HuH-7.5 (cell line): Measurements from ENCODE around the gene PPP1R3E.
A peak's percentile ranks its signal among the peaks of the same experiment; 100 is the strongest.

Experiments used
- DNase-seq: peaks from one replicate; pipeline ENCODE4 v3.0.0; 2011; ENCODE audit warnings: low spot score

The PPP1R3E gene

DNA sequence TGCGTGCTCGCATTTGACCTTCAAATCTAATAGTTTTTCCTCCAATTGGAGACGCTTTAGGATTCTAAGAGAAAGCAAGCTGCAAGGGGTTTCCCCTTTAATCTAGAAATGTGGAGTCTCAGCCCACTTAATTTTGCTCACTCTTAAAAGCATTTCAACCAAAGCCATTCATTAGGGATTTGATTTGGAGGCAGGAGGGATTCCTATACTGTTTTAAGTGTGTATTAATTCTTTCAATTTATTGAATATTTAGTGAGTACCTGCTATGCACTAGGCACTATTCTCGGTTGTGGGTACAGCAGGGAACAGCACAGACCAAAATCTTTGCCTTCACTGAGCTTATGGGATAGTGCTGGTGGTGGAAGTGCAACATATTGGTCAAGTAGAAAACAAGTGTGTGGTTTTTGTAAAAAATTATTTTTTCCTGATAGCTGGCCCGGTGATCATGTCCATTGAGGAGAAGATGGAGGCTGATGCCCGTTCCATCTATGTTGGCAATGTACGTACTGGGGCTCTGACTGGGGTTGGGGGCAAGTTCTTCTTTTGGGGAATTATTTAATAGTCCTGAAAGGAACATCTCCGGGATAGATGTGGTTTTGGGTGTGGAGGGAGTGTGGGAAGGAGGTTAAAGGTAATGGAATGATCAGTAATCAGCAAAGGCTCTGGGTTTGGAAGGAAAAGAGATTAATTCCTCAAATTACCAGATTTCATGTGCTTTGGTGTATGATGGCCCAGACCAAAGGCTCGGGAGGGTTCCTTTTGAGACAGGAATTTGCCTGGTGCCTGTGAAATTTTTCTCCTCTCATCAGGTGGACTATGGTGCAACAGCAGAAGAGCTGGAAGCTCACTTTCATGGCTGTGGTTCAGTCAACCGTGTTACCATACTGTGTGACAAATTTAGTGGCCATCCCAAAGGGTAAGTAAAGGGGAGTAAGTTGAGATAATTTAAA lies 20.2 kb upstream of the PPP1R3E start:
- no peak for DNase-seq

DNA sequence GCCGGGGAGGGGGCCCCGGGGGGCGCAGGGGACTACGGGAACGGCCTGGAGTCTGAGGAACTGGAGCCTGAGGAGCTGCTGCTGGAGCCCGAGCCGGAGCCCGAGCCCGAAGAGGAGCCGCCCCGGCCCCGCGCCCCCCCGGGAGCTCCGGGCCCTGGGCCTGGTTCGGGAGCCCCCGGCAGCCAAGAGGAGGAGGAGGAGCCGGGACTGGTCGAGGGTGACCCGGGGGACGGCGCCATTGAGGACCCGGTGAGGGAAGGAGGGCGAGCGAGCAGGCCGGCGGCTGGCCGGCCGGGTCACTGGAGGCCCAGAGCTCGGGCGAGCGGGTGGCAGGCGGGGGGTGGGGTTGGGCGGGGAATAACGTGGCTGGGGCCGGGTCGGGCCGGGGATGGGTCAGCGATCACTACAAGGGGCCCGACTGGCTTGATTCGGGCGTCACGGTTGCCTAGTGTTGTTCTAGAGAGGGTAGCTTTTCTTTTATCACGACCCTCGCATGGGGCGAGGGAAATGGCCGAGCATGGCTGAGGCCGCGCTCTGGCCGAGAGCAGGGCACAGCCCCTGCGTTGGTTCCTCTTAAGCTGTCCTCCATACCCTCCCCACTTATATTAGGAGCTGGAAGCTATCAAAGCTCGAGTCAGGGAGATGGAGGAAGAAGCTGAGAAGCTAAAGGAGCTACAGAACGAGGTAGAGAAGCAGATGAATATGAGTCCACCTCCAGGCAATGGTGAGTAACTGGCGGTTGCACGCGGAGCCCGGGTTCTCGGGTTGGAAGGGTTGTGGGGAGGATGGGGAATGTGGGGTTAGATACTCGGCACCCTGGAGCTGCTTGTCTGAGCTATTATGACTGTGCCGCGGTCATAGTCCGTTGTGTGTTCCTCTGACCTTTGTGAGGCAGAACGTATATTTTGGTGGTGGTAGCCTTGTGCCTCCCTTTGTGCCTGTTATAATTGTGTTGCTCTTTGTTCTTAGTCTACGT lies 19.2 kb upstream of the PPP1R3E start:
- peak; percentile 46 for DNase-seq

DNA sequence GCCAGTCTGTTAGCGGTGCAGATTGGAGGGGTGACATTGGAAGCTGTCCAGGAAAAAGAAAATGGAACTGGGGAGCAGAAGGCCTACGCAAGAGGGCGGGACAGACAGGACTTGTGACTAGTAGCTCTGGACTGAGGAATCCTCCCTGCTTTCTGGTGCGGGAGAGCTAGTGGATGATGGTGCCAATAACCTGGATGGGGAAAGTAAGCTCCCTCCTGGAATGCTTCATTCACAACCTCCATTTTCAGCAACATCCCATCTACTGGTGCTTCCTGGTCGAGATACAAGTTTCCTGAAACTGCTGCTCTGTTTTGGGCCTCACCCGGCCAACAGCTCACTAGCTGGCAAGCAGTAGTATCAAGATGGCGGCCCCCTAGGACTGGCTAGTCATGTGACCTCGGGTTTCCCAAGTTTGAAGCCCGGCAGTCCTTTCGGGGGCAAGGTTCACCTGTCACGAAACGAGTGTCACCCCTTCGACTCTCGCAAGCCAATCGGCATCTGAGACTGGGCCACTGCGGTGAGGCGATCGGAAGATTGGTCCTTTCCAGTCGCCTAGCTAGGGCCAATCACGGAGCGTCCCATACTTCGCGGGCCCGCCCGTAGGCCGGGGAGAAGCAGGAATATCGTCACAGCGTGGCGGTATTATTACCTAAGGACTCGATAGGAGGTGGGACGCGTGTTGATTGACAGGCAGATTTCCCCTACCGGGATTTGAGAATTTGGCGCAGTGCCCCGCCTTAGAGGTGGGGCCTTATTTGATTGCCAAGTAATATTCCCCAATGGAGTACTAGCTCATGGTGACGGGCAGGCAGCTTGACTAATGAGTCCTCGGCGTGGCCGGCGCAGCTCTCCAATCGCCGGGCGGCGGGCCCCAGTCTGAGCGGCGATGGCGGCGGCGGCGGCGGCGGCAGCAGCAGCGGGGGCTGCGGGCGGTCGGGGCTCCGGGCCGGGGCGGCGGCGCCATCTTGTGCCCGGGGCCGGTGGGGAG lies 18.2 kb upstream of the PPP1R3E start, which contains the start of gene PABPN1:
PABPN1 (plus strand) TSS at position 874 of the 988 bp plus-strand sequence; CDS start at position 887, 13 bp downstream.
- peak; percentile 96 for DNase-seq

DNA sequence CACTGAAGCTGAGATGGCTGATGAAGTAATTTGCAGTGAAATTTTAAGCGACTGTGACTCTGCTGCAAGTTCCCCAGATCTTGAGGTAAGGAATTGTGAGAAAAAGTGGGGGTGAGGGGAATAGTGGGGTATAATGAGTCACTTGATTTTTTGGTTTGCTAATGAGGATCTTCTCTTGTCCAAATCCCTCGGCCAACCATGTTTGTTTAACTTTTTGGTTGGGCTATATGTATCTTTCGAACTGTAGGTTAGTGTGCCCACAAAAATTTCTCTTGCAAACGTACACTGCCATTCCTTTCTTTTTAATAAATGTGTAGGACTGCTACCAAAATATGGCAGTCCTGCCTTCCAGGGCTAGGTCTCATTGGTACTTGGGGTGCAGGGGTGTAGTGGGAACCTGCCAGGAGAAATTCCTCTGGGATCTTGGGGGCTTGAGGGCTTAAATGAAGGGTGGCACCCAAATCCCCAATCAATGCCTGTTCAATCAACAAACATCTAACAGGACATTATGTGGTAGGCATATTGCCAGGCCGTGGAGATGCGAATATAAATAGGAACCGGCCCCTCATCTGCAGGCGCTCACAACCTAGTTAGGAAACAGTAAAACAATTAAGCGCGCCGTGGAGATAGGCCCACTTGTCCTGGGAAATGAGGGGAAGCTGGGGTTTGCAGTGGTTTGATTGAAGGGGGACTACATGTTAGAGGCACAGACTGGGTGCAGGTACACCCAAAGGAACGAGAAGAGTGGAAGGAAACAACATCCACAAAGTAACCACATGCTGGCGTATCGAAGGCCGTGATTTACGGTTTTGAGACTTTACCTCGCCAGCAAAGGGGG lies 17.3 kb upstream of the PPP1R3E start:
- no peak for DNase-seq

DNA sequence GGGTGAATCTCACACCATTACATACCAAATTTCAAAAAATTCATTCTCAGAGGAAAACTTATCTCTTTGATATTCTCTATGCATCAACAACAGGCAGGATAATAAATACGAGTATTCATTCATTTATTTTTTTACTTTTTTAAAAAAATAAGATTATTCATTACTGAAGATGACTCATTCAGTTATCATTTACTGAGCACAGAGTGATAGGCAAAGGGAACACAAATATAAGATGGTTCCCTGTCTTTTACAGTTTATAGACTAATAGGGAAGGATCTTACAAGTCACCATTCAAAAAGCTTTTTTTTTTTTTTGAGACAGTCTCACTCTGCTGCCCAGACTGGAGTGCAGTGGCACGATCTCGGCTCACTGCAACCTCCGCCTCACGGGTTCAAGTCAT lies 13.6 kb upstream of the PPP1R3E start:
- DNase-seq: no peak

DNA sequence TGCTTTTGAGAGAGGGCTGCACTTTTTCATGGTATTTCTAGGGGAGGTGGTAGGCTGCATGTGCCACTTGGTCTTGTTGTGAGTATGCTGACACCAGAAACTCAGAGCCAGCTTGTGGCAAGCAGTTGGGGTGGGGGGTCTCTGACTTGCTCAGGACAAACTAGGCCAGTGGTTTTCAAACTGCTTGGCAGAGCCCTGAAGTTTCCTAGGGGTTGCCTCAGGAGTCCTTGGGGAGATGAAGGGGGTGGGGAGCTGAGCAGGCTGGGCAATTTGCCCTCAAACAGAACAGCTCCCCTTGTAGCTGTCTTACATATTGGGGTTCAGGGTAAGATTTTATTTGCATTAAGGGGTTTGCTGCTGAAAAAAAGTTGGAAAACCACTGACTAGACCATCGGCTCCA lies 7.9 kb upstream of the PPP1R3E start:
- no peak for DNase-seq

DNA sequence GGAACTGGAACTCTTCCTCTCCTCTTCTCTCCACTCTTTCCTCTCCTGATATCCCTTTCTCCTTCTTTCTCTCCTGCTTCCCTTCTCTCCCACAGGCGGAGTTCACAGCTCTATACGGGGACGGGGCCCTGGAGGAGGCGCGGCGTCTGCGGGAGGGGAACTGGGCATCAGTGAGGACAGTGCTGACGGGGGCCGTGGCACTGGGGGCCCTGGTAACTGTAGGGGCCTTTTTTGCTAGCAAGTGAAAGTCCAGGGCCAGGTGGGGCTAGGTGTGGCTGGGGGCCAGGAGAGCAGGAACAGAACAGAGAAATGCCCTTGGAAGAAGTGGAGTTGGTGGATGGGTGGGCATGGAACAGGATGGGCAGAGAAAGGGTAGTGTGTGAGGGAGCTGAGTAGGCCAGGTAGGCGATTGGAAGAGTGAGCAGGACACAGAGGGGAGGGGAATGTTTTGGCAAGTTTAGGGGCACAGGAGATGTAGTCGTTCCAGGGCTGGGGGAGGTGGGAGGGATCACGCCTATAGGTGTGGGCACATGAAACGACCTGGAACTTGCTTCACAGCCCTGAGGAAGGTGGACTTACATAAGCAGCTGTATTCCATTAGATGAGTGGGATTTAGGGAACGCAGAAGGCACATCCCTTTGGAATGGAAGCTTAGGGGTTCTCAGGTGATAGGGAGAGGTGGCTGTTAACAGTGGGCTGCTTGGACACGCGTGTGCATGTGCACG lies 6.2 kb upstream of the PPP1R3E start:
- DNase-seq: no peak

DNA sequence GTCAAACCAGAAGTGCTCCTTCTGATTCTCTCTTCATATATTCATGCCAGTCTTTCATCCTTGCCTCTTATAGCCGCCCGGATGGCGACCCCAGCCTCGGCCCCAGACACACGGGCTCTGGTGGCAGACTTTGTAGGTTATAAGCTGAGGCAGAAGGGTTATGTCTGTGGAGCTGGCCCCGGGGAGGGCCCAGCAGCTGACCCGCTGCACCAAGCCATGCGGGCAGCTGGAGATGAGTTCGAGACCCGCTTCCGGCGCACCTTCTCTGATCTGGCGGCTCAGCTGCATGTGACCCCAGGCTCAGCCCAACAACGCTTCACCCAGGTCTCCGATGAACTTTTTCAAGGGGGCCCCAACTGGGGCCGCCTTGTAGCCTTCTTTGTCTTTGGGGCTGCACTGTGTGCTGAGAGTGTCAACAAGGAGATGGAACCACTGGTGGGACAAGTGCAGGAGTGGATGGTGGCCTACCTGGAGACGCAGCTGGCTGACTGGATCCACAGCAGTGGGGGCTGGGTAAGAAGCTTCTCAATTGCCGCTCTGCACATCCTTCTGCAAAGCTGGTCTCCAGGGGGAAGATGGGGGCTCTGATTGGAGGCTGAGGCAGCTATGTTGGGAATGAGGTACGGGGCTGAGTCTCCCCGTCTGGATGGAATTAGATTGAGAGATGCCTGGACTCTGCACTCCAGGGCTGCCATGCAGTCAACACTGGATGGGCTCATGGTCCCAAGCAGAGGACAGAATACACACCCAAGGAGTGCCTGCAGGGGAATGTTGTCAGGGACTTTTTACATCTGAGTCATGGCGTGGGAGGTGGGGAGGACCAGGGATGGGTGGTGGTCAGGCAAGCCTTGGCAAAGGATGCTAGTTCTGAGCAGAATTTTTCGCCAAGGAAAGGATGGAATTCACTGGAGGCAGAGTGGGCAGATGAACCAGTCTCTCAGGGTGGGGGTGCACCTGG lies 5.3 kb upstream of the PPP1R3E start:
- DNase-seq: no peak

DNA sequence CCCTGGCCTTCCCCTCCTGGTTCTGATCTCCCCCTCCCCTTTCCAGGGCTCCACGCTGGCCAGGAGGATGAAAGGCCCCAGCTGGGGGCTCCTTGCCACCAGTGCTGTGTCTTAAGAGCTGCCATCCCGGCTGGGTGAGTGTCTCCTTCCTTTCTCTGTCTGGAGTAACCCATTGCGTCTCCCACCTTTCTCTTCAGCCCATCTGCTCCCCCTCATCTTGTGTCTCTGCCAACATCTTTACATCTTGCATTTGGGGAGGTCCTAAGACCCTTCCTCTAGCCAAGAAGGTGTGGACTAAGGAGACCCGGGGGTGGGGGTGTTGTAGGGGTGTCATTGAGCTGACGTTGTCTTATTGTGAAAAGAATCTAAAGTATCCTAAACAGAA lies 4.5 kb upstream of the PPP1R3E start:
- no peak for DNase-seq

DNA sequence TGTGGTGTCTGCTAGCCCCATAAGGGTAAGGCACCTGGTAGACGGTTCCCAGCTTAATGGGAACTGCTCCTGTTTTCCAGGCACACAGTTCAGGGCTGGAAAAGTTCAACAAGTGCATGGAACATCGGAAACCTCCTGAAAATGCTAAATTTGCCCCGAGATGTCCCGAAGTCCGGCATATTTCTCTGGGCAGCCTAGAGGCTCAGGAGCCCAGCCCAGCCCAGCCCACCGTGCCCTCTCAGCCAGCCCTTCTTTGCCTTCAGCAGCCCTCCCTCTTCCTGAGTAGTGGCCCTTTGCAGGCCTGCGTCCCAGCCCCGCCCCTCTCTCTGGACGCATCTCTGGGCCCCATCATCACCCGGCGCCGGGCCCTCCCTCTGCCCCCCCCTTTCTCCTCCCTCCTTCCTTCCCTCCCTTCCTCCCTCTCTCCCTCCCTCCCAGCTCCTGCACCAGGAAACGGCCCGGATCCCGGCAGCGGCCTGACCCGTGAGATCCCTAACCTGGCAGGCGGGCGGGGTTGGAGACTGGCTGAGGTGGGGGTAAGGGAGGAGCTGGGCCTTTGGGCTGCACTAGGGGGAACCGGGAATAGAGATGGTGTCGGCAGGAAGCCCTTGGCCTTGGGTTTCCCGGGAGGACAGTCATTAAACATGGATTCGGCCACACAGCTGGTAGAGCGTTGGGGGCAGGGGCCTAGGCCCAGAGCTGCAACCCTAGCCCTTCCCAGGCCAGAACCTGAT lies 3.9 kb upstream of the PPP1R3E start, which contains the start of gene BCL2L2:
BCL2L2 (plus strand) TSS at position 422 of the 734 bp plus-strand sequence. CDS start 935 bp downstream, outside the sequence.
- peak; percentile 72 for DNase-seq

DNA sequence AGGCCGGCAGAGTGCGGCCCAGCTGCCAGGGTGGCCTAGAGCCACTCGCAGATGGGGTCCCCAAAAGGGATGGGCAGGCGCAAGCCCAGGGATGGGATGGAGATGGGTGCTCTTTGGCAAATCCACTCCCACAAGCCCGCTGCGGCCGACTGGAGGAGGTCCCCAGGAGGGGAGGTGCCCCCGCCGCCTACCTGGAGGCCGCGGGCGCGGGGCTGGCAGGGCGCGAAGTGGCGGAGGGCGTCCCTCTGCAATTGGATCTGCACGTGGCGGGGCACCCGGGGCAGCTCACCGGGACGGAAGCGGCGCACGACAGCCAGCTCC lies 730 bp downstream of the PPP1R3E start:
- no peak for DNase-seq

DNA sequence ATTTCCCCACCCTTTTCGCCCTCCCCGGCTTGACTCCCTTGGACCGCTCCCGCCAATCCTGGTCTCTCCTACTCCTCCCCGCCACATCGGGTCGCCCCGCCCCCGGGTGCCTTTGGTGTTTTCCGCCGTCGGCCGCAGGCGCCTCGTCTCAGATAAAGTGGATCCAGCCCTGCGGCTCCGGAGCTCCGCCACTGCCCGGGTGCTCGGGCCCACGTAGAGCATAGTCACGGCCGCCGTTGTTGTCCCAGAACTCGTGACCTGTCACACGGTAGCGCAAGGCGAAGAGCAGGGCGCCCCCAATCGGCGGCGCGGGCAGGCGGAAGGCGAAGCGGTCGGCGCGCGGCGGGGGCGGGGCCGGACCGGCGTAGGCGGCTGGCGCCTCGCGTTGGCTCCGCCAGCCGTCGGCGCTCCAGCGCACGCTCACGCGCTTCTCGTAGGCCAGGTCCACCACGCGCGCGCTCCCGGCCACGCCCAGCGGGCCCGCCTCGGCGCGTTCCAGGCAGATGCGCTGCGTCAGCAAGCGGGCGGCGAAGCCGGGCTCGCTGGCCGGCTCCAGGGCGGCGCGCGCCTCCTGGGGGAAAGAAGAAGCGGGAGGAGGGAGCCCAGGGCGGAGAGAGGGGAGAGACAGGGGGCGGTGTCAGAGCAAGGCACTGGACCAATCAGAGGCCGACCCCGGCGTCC lies 1.2 kb downstream of the PPP1R3E start:
- peak; percentile 98 for DNase-seq

DNA sequence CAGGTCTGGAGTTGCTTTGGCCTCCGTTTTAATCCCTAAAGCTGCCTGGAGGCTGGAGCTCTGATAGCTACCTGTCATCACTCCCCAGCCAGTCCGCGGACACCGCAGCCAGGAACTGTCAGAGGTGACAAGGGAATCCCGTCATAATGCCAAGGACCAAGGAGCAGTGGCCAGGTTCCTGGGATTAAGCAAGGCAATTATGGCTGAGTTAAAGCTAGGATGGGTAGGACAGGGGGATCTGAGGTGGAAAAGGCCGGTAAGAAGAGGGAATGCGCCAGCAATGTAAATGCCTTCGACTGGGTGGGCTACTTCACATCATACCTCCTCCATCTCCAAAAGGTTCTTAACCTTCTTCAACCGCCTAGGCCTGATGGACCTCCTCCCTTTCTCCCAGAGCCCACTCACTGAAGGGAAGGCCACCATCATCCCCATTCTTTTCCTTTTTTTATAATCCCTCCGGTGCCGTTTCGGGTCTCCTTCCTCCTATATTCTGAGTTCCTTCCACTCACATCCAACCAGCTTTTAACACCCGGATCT lies 1.9 kb downstream of the PPP1R3E start:
- DNase-seq: no peak

DNA sequence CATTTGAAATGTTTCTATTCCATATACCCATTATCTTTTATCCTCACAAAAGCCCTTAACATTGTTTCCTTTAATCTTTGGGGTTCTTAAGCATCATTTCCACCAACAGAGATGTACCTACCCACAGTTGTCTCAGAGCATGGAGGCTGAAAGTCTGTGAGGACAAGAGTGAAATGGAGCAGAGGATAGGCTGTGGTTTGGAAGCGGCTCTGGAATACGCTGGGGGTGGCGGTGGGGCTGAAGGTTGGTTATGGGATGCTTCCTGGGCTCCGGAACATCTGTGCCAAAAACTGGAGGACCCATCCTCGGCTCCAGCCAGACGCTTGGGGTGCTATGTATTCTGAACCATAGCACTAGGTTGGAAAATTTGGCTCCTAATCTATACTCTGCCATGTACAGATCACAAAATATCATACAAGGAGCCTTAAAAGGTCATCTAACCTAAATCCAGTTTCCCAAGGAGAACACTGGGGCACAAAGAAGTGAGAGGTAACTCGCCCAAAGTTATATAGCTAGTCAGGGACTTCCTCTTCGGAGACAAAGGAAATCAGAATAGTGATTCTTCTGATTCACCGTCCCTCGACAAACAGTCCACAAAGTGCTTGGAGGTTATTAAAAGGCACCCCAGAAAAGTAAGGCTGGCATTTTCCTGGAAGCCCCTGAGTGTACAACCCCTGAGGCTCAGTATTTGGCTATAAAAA lies 2.5 kb downstream of the PPP1R3E start:
- DNase-seq: no peak

DNA sequence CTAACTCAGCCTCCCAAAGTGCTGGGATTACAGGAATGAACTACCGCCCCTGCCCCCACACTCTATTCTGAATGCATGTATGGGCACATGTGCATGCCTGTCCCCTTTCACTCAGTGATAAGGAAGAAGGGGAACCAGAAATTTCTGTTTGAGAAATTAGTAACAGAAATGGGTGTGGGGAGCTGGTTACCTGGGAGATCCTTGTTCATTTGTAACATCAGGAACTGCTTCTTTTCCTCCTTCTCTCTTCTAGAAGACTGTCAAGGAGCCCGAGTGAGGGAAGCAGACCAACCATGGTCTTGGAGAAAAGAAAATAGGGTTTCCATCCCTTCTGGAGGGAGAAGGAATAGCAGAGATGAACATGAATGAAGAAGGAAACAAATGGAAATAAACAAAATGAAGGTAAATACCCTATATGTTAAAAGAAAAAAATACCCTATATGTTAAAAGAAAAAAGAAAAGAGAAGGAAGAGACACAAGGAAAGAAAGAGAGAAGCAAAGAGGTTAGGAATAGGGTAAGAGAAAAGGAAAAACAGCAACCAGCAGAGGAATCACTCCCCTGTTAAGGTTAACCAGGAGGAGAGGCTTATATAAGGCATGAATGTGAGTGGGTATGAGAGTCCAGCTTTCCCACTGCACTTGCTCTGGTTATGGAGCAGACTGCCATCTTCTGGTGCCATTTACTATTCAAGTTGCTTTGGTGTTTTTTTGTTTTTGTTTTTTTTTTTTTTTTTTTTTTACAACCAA lies 3.3 kb downstream of the PPP1R3E start:
- DNase-seq: no peak
